SK-N-SH (cell line): ENCODE results near the gene C14orf119. TPM values are rescaled to one million over a fixed set of nuclear protein-coding genes. Genes with fewer than 3 reads are reported as not detected.

Experiments
- CTCF ChIA-PET: fragments of 300-600, 350-600 bp; formaldehyde crosslinking; extraction: SDS; loops from one replicate; lab custom pipeline; 2021; lab: Yijun Ruan, JAX
- POLR2A ChIA-PET: fragments of 350-600 bp; sonication (Branson Sonifier 250); formaldehyde crosslinking; extraction: SDS; loops from one replicate; lab custom pipeline; 2020; ENCODE audit warnings: antibody characterized with exemption, inconsistent platforms; lab: Yijun Ruan, JAX
- DNase-seq: peaks from one replicate; pipeline ENCODE4 v3.0.0; 2012
- H2AFZ ChIP-seq: fragments of 200-600 bp; sonication (generic); 2 replicates; pipeline ENCODE4 v1.8.1; 2016; ENCODE audit warnings: antibody characterized with exemption, mild to moderate bottlenecking, low read depth
- H3F3A ChIP-seq: fragments of 200-600 bp; sonication (generic); replicated peaks from 2 replicates; pipeline ENCODE3; 2016; ENCODE audit warnings: antibody characterized with exemption, mild to moderate bottlenecking; ENCODE audit not compliant: insufficient read depth
- H3K27ac ChIP-seq, 2 experiments: fragments of 200-500 bp in 1 of 2; fragments of 200-600 bp in 1 of 2; sonication (Bioruptor generic) in 1 of 2; sonication (generic), shearing (Covaris generic) in 1 of 2; 2 replicates each; pipeline versions ENCODE4 v1.5.1 to v1.6.1; 2014 to 2016; ENCODE audit warnings: low read depth in 2 of 2, inconsistent platforms in 1 of 2, low read length in 1 of 2, mild to moderate bottlenecking in 1 of 2, mixed read lengths in 1 of 2
- H3K27me3 ChIP-seq: fragments of 200-600 bp; sonication (generic), shearing (Covaris generic); 2 replicates; pipeline ENCODE4 v1.6.1; 2016; ENCODE audit warnings: mixed run types; ENCODE audit not compliant: insufficient read depth
- H3K36me3 ChIP-seq, 2 experiments: fragments of 200-500 bp in 1 of 2; fragments of 200-600 bp in 1 of 2; sonication (Bioruptor generic) in 1 of 2; sonication (generic) in 1 of 2; replicated peaks in 1 of 2; 2 replicates each; pipeline versions ENCODE3 to v1.5.1; 2014 to 2016; ENCODE audit warnings: low read length in 1 of 2, mild to moderate bottlenecking in 1 of 2; ENCODE audit not compliant: insufficient read depth in 2 of 2, control insufficient read depth in 1 of 2
- H3K4me1 ChIP-seq, 2 experiments: fragments of 200-500 bp in 1 of 2; fragments of 200-600 bp in 1 of 2; sonication (Bioruptor generic) in 1 of 2; sonication (generic), shearing (Covaris generic) in 1 of 2; 2 replicates each; pipeline versions ENCODE4 v1.5.1 to v1.6.1; 2014 to 2016; ENCODE audit warnings: low read depth in 1 of 2, low read length in 1 of 2, mixed run types in 1 of 2; ENCODE audit not compliant: insufficient read depth in 2 of 2, control insufficient read depth in 1 of 2
- H3K4me2 ChIP-seq: fragments of 200-600 bp; sonication (generic), shearing (Covaris generic); 2 replicates; pipeline ENCODE4 v1.6.1; 2017; ENCODE audit warnings: mixed run types
- H3K4me3 ChIP-seq, 2 experiments: fragments of 200-500 bp in 1 of 2; fragments of 200-600 bp in 1 of 2; sonication (Bioruptor generic) in 1 of 2; sonication (generic), shearing (Covaris generic) in 1 of 2; 2 replicates each; pipeline versions ENCODE4 v1.5.1 to v1.8.1; 2014 to 2016; ENCODE audit warnings: low read depth in 2 of 2, inconsistent platforms in 1 of 2, low read length in 1 of 2, mild to moderate bottlenecking in 1 of 2, mixed read lengths in 1 of 2, moderate library complexity in 1 of 2
- H3K79me2 ChIP-seq: fragments of 200-600 bp; sonication (generic); 2 replicates; pipeline ENCODE4 v1.8.1; 2017; ENCODE audit warnings: mild to moderate bottlenecking; ENCODE audit not compliant: insufficient read depth
- H3K9ac ChIP-seq: fragments of 200-600 bp; sonication (generic); 2 replicates; pipeline ENCODE4 v1.6.1; 2017; ENCODE audit warnings: mixed run types
- H3K9me2 ChIP-seq: fragments of 200-600 bp; sonication (generic); 2 replicates; pipeline ENCODE4 v1.6.1; 2017; ENCODE audit warnings: mixed run types
- H3K9me3 ChIP-seq: fragments of 200-600 bp; sonication (generic); 2 replicates; pipeline ENCODE4 v1.6.1; 2017; ENCODE audit warnings: mixed run types, mild to moderate bottlenecking, moderate library complexity
- H4K20me1 ChIP-seq: fragments of 200-600 bp; sonication (generic); 2 replicates; pipeline ENCODE4 v1.6.1; 2017; ENCODE audit warnings: mild to moderate bottlenecking, mixed run types; ENCODE audit not compliant: insufficient read depth
- CTCF ChIP-seq: fragments of 200-600 bp; sonication (generic); IDR thresholded peaks from 2 replicates; pipeline ENCODE4 v1.6.1; 2017; ENCODE audit warnings: antibody characterized with exemption, mild to moderate bottlenecking, moderate library complexity
- ELF1 ChIP-seq: IDR thresholded peaks from 2 replicates; pipeline ENCODE4 v1.4.0; 2012
- EZH2phosphoT487 ChIP-seq: fragments of 200-600 bp; sonication (generic); IDR thresholded peaks from 2 replicates; pipeline ENCODE4 v1.6.1; 2017; ENCODE audit warnings: low read depth, mixed run types, mild to moderate bottlenecking, antibody characterized with exemption, moderate library complexity, borderline replicate concordance
- FOSL2 ChIP-seq: IDR thresholded peaks from 2 replicates; pipeline ENCODE4 v1.4.0; 2012; ENCODE audit warnings: low read depth, mild to moderate bottlenecking, moderate library complexity, borderline replicate concordance
- FOXJ3 ChIP-seq: sonication (generic); formaldehyde crosslinking; IDR thresholded peaks from 2 replicates; pipeline ENCODE4 v1.5.1; 2020; ENCODE audit warnings: mild to moderate bottlenecking, missing genetic modification reagents
- FOXM1 ChIP-seq: IDR thresholded peaks from 2 replicates; pipeline ENCODE4 v1.4.0; 2012; ENCODE audit warnings: low read depth, mild to moderate bottlenecking
- JUND ChIP-seq: IDR thresholded peaks from 2 replicates; pipeline ENCODE4 v1.4.0; 2012
- NFIC ChIP-seq: IDR thresholded peaks from 2 replicates; pipeline ENCODE4 v1.4.0; 2012; ENCODE audit warnings: borderline replicate concordance
- POLR2AphosphoS5 ChIP-seq: IDR thresholded peaks from 2 replicates; pipeline ENCODE4 v1.6.1; 2012; ENCODE audit warnings: low read depth, low read length
- RAD21 ChIP-seq: IDR thresholded peaks from 2 replicates; pipeline ENCODE4 v1.6.1; 2012; ENCODE audit warnings: mild to moderate bottlenecking, low read length
- RFX5 ChIP-seq: IDR thresholded peaks from 2 replicates; pipeline ENCODE4 v1.6.1; 2012; ENCODE audit warnings: mild to moderate bottlenecking, improper control_type of control experiment, low read length
- RXRA ChIP-seq: IDR thresholded peaks from 2 replicates; pipeline ENCODE4 v1.4.0; 2012; ENCODE audit warnings: low read depth, mild to moderate bottlenecking, borderline replicate concordance
- SMC3 ChIP-seq: IDR thresholded peaks from 2 replicates; pipeline ENCODE4 v1.6.1; 2012; ENCODE audit warnings: low read depth, low read length, improper control_type of control experiment
- TAF1 ChIP-seq: IDR thresholded peaks from 2 replicates; pipeline ENCODE4 v1.6.1; 2012; ENCODE audit warnings: low read depth, mild to moderate bottlenecking, low read length, moderate library complexity, borderline replicate concordance
- TCF12 ChIP-seq: IDR thresholded peaks from 2 replicates; pipeline ENCODE4 v1.4.0; 2012
- USF1 ChIP-seq: IDR thresholded peaks from 2 replicates; pipeline ENCODE4 v1.4.0; 2012; ENCODE audit warnings: low read depth, borderline replicate concordance
- YY1 ChIP-seq: IDR thresholded peaks from 2 replicates; pipeline ENCODE4 v1.4.0; 2012; ENCODE audit warnings: low read depth, mild to moderate bottlenecking
- WGBS: methylation state at CpG from one replicate; pipeline ENCODE4 v1.1.6; 2017; ENCODE audit warnings: low lambda C conversion rate; 5-methylcytosine and 5-hydroxymethylcytosine counted together
- polyA plus RNA-seq, 3 experiments: library from polyadenylated mRNA; depleted of rRNA; stranded (reverse); fragments of >200 nt; gene quantifications; 2 replicates each; pipeline ENCODE4 v1.2.3, GENCODE V29; 2012
- TF ChIP-seq, protein P1 (sequence below): fragments of 150-350 bp; IDR thresholded peaks from 2 replicates; pipeline ENCODE4 v1.6.1; 2017; ENCODE audit warnings: antibody characterized with exemption, low read length, low read depth, borderline replicate concordance

C14orf119 gene
- polyA plus RNA-seq, 1 of the 3 experiments (the other 2 are of a cell fraction), result 55.2 TPM

DNA sequence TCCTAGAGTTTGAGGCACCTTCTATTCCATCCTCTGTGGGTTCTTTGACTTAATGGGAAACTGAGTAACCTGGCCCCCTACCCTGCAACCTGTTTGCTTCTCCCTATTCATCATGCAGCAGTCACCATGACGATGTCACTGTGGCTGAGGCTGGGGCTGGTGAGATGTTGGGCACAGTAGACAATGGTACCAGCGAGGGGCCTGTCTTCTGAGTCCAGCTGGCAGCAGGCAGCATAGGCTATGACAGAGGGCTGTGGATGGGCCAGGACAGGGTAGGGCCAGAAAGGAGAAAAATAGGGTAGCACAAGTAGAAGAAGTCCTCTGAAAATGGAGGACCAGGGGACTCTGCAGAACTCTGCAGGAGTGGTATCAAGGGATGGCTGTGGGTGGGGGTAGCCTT lies 7.5 kb downstream of the C14orf119 start:
- ChIA-PET CTCF (interaction anchor here (1.2 to 2.4 kb wide), 2 partner anchors 18 to 26 kb away, joined by 3 to 19 read pairs; no protein-coding TSS in a partner anchor), POLR2A (no interaction called here)
- TF ChIP-seq, protein P1, sequence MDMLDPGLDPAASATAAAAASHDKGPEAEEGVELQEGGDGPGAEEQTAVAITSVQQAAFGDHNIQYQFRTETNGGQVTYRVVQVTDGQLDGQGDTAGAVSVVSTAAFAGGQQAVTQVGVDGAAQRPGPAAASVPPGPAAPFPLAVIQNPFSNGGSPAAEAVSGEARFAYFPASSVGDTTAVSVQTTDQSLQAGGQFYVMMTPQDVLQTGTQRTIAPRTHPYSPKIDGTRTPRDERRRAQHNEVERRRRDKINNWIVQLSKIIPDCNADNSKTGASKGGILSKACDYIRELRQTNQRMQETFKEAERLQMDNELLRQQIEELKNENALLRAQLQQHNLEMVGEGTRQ, result no peak
- TF ChIP-seq RXRA, result no peak
- no peak for TF ChIP-seq NFIC

DNA sequence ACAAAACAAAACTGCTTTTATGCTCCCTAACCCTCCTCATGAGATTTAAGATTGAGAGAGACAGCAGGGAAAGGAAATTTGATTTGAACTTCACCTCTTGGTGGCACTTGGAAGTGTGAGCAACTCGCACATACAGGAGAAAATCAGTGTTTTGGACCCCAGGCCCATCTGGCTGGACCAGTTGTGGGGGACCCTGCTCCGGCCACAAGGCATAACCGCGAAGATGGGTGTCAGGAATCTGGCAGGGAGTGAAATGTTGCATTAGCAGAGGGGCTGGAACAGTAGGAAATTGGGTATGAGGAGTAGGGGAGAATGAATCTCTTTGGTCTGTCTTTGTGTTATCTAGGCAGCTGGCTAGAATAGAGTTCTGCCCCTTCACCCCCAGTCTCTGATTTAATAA lies 8.3 kb downstream of the C14orf119 start:
- H2AFZ ChIP-seq, result no peak overlapping the region
- POLR2A ChIA-PET, result no interaction called here
- CTCF ChIA-PET, result interaction anchor here (1.0 to 1.7 kb wide), 2 partner anchors 18 to 84 kb away, joined by 6 read pairs; no protein-coding TSS in a partner anchor

More for the DNA sequence above, 7.5 kb downstream of the C14orf119 start:
- Histone ChIP-seq H3K4me3 (no peak overlapping the region), H3K9me2 (no peaks in the 10 kb centered on the region), H3K9ac (no peak overlapping the region), H4K20me1 (peaks cover 19% of the 10 kb centered on the region; the same call in 1 of the 2 replicates), H3K9me3 (no peaks in the 10 kb centered on the region), H3K4me2 (no peak overlapping the region), H2AFZ (no peak overlapping the region), H3K27ac (no peak overlapping the region), H3F3A (no peaks in the 10 kb centered on the region), H3K79me2 (peaks cover 14% of the 10 kb centered on the region), H3K27me3 (no peaks in the 10 kb centered on the region), H3K36me3 (peaks cover 10 to 14% of the 10 kb centered on the region in 2 experiments), H3K4me1 (no peaks in the 10 kb centered on the region; a peak in 1 of 4 replicates)
- 58% methylated on average over 2 of the region's 2 CpGs for WGBS
- DNase-seq, result no peak

GRCh38 chr14:23104070-23104590 lies 8.8 kb downstream of the C14orf119 start:
- 67% methylated on average over 6 of the region's 6 CpGs for WGBS
- no peak for TF ChIP-seq FOSL2
- no peak for TF ChIP-seq RFX5
- TF ChIP-seq POLR2AphosphoS5, result no peak
- TF ChIP-seq CTCF, result no peak
- no peak for TF ChIP-seq YY1
- TF ChIP-seq FOXM1, result no peak
- TF ChIP-seq EZH2phosphoT487, result no peak
- TF ChIP-seq RAD21, result no peak
- TF ChIP-seq USF1, result no peak
- no peak for TF ChIP-seq TCF12
- TF ChIP-seq, protein P1, result no peak
- TF ChIP-seq TAF1, result no peak
- TF ChIP-seq JUND, result no peak
- no peak for TF ChIP-seq SMC3
- TF ChIP-seq FOXJ3, result no peak

More for the DNA sequence above, 8.3 kb downstream of the C14orf119 start:
- Histone ChIP-seq H3K79me2 (peaks cover 7% of the 10 kb centered on the region), H3F3A (no peaks in the 10 kb centered on the region), H3K27ac (no peak overlapping the region), H3K9me2 (no peaks in the 10 kb centered on the region), H3K9ac (no peak overlapping the region), H3K27me3 (no peaks in the 10 kb centered on the region), H3K4me2 (no peak overlapping the region), H3K9me3 (no peaks in the 10 kb centered on the region), H3K4me1 (no peaks in the 10 kb centered on the region), H3K36me3 (peaks cover 4 to 6% of the 10 kb centered on the region in 2 experiments), H3K4me3 (no peak overlapping the region), H4K20me1 (peaks cover 11% of the 10 kb centered on the region; the same call in 1 of the 2 replicates)
- no peak for TF ChIP-seq ELF1
- no peak for DNase-seq
- 82% methylated on average over 4 of the region's 4 CpGs for WGBS

More at GRCh38 chr14:23104070-23104590, 8.8 kb downstream of the C14orf119 start:
- ChIA-PET POLR2A (no interaction called here), CTCF (interaction anchor here (1.0 to 1.7 kb wide), 4 partner anchors 10 to 83 kb away, joined by 3 to 6 read pairs (median 4); no protein-coding TSS in a partner anchor)
- H3K27ac ChIP-seq, result no peak overlapping the region
- H3K9me2 ChIP-seq, result no peaks in the 10 kb centered on the region
- H3K4me3 ChIP-seq, result no peak overlapping the region
- peaks cover 0 to under 1% of the 10 kb centered on the region in 2 experiments for H3K36me3 ChIP-seq
- no peak for DNase-seq
- no peaks in the 10 kb centered on the region for H3K9me3 ChIP-seq
- H3K4me2 ChIP-seq, result no peak overlapping the region
- 0 out of 2 replicates have a peak, but pooled peaks cover 1% of the 10 kb centered on the region for H3K79me2 ChIP-seq
- H3K9ac ChIP-seq, result no peak overlapping the region
- H3F3A ChIP-seq, result no peaks in the 10 kb centered on the region
- H4K20me1 ChIP-seq, result peaks cover 5% of the 10 kb centered on the region; the same call in 1 of the 2 replicates
- no peaks in the 10 kb centered on the region for H3K27me3 ChIP-seq
- H2AFZ ChIP-seq, result no peak overlapping the region
- no peaks in the 10 kb centered on the region for H3K4me1 ChIP-seq
